GM23338 (cell line): Measurements from ENCODE around the gene CKB. TPM values are rescaled to one million over a fixed set of nuclear protein-coding genes. Genes with fewer than 3 reads are reported as not detected.

ENCODE experiments used
- ATAC-seq: fragments of 200-7000 bp; cut with Tn5 transposase; 3 replicates; pipeline ENCODE4 v1.9.1; 2020
- DNase-seq: peaks from one replicate; pipeline ENCODE4 v3.0.0-alpha.2; 2015; ENCODE audit warnings: low spot score
- H2AFZ ChIP-seq: fragments of 200-600 bp; sonication (generic); 2 replicates; pipeline ENCODE4 v1.8.0; 2016; ENCODE audit warnings: antibody characterized with exemption, mild to moderate bottlenecking, moderate library complexity
- H3F3A ChIP-seq: fragments of 200-600 bp; sonication (generic); replicated peaks from 2 replicates; pipeline ENCODE4 v1.8.0; 2017; ENCODE audit warnings: antibody characterized with exemption, mixed run types, low read depth
- H3K27ac ChIP-seq: fragments of 200-600 bp; sonication (generic); 2 replicates; pipeline ENCODE4 v1.6.1; 2016; ENCODE audit warnings: low read depth
- H3K27me3 ChIP-seq: fragments of 200-600 bp; sonication (generic); 2 replicates; pipeline ENCODE4 v1.8.0; 2016; ENCODE audit warnings: mild to moderate bottlenecking, mixed run types, moderate library complexity; ENCODE audit not compliant: insufficient read depth
- H3K36me3 ChIP-seq: fragments of 200-600 bp; sonication (generic); 2 replicates; pipeline ENCODE4 v1.8.0; 2016; ENCODE audit warnings: mild to moderate bottlenecking; ENCODE audit not compliant: insufficient read depth
- H3K4me1 ChIP-seq: fragments of 200-600 bp; sonication (generic); 2 replicates; pipeline ENCODE4 v1.8.0; 2016; ENCODE audit warnings: mild to moderate bottlenecking, moderate library complexity; ENCODE audit not compliant: insufficient read depth
- H3K4me2 ChIP-seq: fragments of 200-600 bp; sonication (generic); 2 replicates; pipeline ENCODE4 v1.7.1; 2017; ENCODE audit warnings: mixed run types
- H3K4me3 ChIP-seq: fragments of 200-600 bp; sonication (generic); 2 replicates; pipeline ENCODE4 v1.6.1; 2016; ENCODE audit warnings: mixed run types
- H3K79me2 ChIP-seq: fragments of 200-600 bp; sonication (generic); replicated peaks from 2 replicates; pipeline ENCODE4 v1.8.0; 2017; ENCODE audit warnings: mild to moderate bottlenecking; ENCODE audit not compliant: insufficient read depth
- H3K9me2 ChIP-seq: fragments of 200-600 bp; sonication (generic); 2 replicates; pipeline ENCODE4 v1.8.0; 2017; ENCODE audit not compliant: insufficient read depth
- H4K20me1 ChIP-seq: fragments of 200-600 bp; sonication (generic); replicated peaks from 2 replicates; pipeline ENCODE4 v1.8.0; 2017; ENCODE audit warnings: mild to moderate bottlenecking; ENCODE audit not compliant: insufficient read depth
- H3K27ac Mint-ChIP-seq: 2 replicates; pipeline ENCODE4 v1.8.0; 2020; ENCODE audit warnings: inconsistent platforms, mild to moderate bottlenecking, moderate library complexity, mixed read lengths
- H3K27me3 Mint-ChIP-seq: 3 replicates; pipeline ENCODE4 v1.8.0; 2022; ENCODE audit warnings: low read depth, mild to moderate bottlenecking, moderate library complexity, mixed read lengths, inconsistent platforms; ENCODE audit not compliant: insufficient read depth, poor library complexity
- H3K36me3 Mint-ChIP-seq: 3 replicates; pipeline ENCODE4 v1.8.0; 2021; ENCODE audit warnings: low read depth, mild to moderate bottlenecking, inconsistent platforms, moderate library complexity, mixed read lengths
- H3K4me1 Mint-ChIP-seq: 3 replicates; pipeline ENCODE4 v1.8.0; 2020; ENCODE audit warnings: mild to moderate bottlenecking, inconsistent platforms, mixed read lengths
- H3K4me3 Mint-ChIP-seq: 3 replicates; pipeline ENCODE4 v1.8.0; 2021; ENCODE audit warnings: moderate library complexity, mild to moderate bottlenecking, inconsistent platforms, mixed read lengths
- H3K9me3 Mint-ChIP-seq: 3 replicates; pipeline ENCODE4 v1.8.0; 2020; ENCODE audit warnings: moderate library complexity, mild to moderate bottlenecking, inconsistent platforms, mixed read lengths
- CREB1 ChIP-seq: fragments of 250-450 bp; sonication (Bioruptor Pico); IDR thresholded peaks from 2 replicates; pipeline ENCODE4 v1.5.0; 2020; ENCODE audit warnings: low read depth, mild to moderate bottlenecking, moderate library complexity
- ETS1 ChIP-seq: IDR thresholded peaks from 2 replicates; pipeline ENCODE4 v1.6.1; 2016; ENCODE audit warnings: antibody characterized with exemption
- EZH2 ChIP-seq: fragments of 200-600 bp; sonication (generic); IDR thresholded peaks from one replicate; pipeline ENCODE4 v1.8.0; 2017; ENCODE audit warnings: antibody characterized with exemption, mild to moderate bottlenecking, low read depth; ENCODE audit not compliant: unreplicated experiment
- EZH2phosphoT487 ChIP-seq: fragments of 200-600 bp; sonication (generic); IDR thresholded peaks from one replicate; pipeline ENCODE4 v1.8.1; 2018; ENCODE audit warnings: antibody characterized with exemption; ENCODE audit not compliant: unreplicated experiment
- JUNB ChIP-seq: IDR thresholded peaks from one replicate; pipeline ENCODE4 v1.6.1; 2016; ENCODE audit warnings: antibody characterized with exemption; ENCODE audit not compliant: unreplicated experiment
- NANOG ChIP-seq: IDR thresholded peaks from 2 replicates; pipeline ENCODE4 v1.6.1; 2016; ENCODE audit warnings: antibody characterized with exemption, borderline replicate concordance
- POLR2AphosphoS5 ChIP-seq: IDR thresholded peaks from 2 replicates; pipeline ENCODE4 v1.6.1; 2016; ENCODE audit warnings: antibody characterized with exemption, low read depth
- REST ChIP-seq: IDR thresholded peaks from one replicate; pipeline ENCODE4 v1.6.1; 2018; ENCODE audit warnings: antibody characterized with exemption; ENCODE audit not compliant: unreplicated experiment
- STAT1 ChIP-seq: IDR thresholded peaks from one replicate; pipeline ENCODE4 v1.6.1; 2016; ENCODE audit warnings: antibody characterized with exemption; ENCODE audit not compliant: unreplicated experiment
- ZNF114 ChIP-seq: fragments of 250-450 bp; sonication (Bioruptor Pico); IDR thresholded peaks from 2 replicates; pipeline ENCODE4 v1.5.0; 2020; ENCODE audit warnings: mild to moderate bottlenecking, moderate library complexity
- ZNF331 ChIP-seq: fragments of 250-450 bp; sonication (Bioruptor Pico); IDR thresholded peaks from 2 replicates; pipeline ENCODE4 v1.5.0; 2020; ENCODE audit warnings: low read depth, mild to moderate bottlenecking, moderate library complexity
- ZNF462 ChIP-seq: fragments of 250-450 bp; sonication (Bioruptor Pico); IDR thresholded peaks from 2 replicates; pipeline ENCODE4 v1.5.0; 2020; ENCODE audit warnings: mild to moderate bottlenecking, moderate library complexity
- polyA plus RNA-seq: library from polyadenylated mRNA; unstranded; fragments of >200 nt; fragmentation: Nextera tagmentation; extraction: Ambion mirVana; gene quantifications from 2 replicates; pipeline ENCODE4 v1.2.1, GENCODE V29; 2016
- total RNA-seq: library from RNA; depleted of rRNA; stranded (reverse); fragments of >200 nt; shearing (Covaris generic); gene quantifications from 2 replicates; pipeline ENCODE4 v1.2.3, GENCODE V29; 2014
- TF ChIP-seq, protein P1 (sequence below), 2 experiments: fragments of 200-600 bp in 1 of 2; sonication (generic) in 1 of 2; conservative IDR thresholded peaks; 2 replicates each; pipeline versions ENCODE4 v1.5.1 to v1.6.1; 2016 to 2017; ENCODE audit warnings: antibody characterized with exemption in 2 of 2, low read depth in 2 of 2, mild to moderate bottlenecking in 2 of 2, moderate library complexity in 1 of 2

Gene CKB
- total and polyA plus RNA-seq, 2 experiments from 2014 or later, result 604 to 852 TPM

DNA sequence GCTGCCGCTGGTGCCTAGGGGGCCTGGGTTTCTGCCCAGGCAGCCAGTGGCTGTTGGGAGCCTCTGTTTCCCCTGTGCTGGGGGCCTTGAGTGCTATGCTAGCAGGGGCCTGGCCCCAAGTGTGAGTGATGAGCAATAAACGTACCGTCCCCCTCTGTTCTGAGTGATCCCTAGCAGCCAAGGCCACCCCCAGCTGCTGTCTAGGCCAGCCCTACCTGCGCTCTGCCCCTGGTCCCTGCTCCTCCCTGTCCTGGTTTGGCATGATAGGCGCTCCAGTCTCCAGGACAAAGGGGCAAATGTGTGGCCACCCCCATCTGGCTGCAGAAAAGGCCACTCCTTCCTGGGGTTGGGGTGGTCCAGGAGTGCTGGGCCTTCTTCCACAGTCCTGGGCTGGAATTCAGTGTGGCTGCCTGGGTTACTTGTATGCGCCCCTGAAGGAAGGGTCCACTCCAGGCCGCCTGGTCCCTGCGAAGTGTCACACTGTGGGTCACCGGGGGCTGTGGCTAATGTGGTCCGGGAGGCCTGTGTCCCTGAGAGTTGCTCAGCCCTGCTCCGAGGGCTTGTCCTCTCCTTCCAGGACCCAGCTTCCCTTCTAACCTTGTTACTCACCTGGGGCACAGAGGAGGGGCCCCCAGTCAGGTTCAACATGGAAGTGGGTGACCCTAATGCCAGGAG is 13.4 kb upstream of the CKB start:
- Histone ChIP-seq H3K27ac (no peak overlapping the region), H2AFZ (no peak overlapping the region), H3K4me2 (no peak overlapping the region), H3K4me1 (no peaks in the 10 kb centered on the region), H3K4me3 (no peak overlapping the region), H3K9me2 (no peaks in the 10 kb centered on the region), H3K27me3 (no peaks in the 10 kb centered on the region; the same call in 1 of the 2 replicates), H3F3A (no peaks in the 10 kb centered on the region), H4K20me1 (no peaks in the 10 kb centered on the region; the same call in 1 of the 2 replicates), H3K36me3 (no peaks in the 10 kb centered on the region), H3K79me2 (peaks cover 6% of the 10 kb centered on the region)
- no peaks in the 10 kb centered on the region for H3K9me3 Mint-ChIP-seq
- TF ChIP-seq STAT1 (no peak), CREB1 (CRISPR knock-in tag) (no peak), ZNF114 (CRISPR knock-in tag) (no peak), REST (no peak), JUNB (no peak), NANOG (no peak), EZH2 (no peak), POLR2AphosphoS5 (no peak), ZNF331 (CRISPR knock-in tag) (no peak), ETS1 (no peak), ZNF462 (CRISPR knock-in tag) (no peak), EZH2phosphoT487 (no peak)
- TF ChIP-seq, protein P1, sequence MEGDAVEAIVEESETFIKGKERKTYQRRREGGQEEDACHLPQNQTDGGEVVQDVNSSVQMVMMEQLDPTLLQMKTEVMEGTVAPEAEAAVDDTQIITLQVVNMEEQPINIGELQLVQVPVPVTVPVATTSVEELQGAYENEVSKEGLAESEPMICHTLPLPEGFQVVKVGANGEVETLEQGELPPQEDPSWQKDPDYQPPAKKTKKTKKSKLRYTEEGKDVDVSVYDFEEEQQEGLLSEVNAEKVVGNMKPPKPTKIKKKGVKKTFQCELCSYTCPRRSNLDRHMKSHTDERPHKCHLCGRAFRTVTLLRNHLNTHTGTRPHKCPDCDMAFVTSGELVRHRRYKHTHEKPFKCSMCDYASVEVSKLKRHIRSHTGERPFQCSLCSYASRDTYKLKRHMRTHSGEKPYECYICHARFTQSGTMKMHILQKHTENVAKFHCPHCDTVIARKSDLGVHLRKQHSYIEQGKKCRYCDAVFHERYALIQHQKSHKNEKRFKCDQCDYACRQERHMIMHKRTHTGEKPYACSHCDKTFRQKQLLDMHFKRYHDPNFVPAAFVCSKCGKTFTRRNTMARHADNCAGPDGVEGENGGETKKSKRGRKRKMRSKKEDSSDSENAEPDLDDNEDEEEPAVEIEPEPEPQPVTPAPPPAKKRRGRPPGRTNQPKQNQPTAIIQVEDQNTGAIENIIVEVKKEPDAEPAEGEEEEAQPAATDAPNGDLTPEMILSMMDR (conservative IDR thresholded peaks at IDR 0.05; ENCODE audit: low read depth in 2 of 2), result no peak
- ATAC-seq (no peak), DNase-seq (no peak)
- H3K27ac Mint-ChIP-seq, result no peak overlapping the region
- no peaks in the 10 kb centered on the region for H3K36me3 Mint-ChIP-seq
- peaks cover 10% of the 10 kb centered on the region for H3K27me3 Mint-ChIP-seq
- H3K4me1 Mint-ChIP-seq, result peaks cover 3% of the 10 kb centered on the region; the same call in 1 of the 3 replicates
- no peak overlapping the region for H3K4me3 Mint-ChIP-seq
